NCI-H1048 (cell line): ENCODE results near the gene ZSCAN1.

Source experiments
- DNase-seq: peaks from one replicate; lab custom pipeline; 2025; lab: John Stamatoyannopoulos, UW

ZSCAN1 gene

GRCh38 chr19:58040751-58041525 lies 7.1 kb downstream of the ZSCAN1 start:
- no peak for DNase-seq

- no peak for DNase-seq
Measured at GRCh38 chr19:58042495-58043340, 8.9 kb downstream of the ZSCAN1 start.

- DNase-seq = no peak
Measured at GRCh38 chr19:58044391-58044790, 10.6 kb downstream of the ZSCAN1 start.

- DNase-seq = no peak
Measured at GRCh38 chr19:58044886-58045285, 11.1 kb downstream of the ZSCAN1 start.

- DNase-seq = no peak
Measured at GRCh38 chr19:58045411-58046050, 11.7 kb downstream of the ZSCAN1 start.

GRCh38 chr19:58046856-58047255 lies 13.0 kb downstream of the ZSCAN1 start:
- no peak for DNase-seq

GRCh38 chr19:58047672-58048071 lies 13.8 kb downstream of the ZSCAN1 start:
- no peak for DNase-seq

- DNase-seq = no peak
Measured at GRCh38 chr19:58052256-58052655, 18.4 kb downstream of the ZSCAN1 start.

GRCh38 chr19:58053480-58054156 lies 19.8 kb downstream of the ZSCAN1 start:
- no peak for DNase-seq

GRCh38 chr19:58054901-58055874 lies 21.4 kb downstream of the ZSCAN1 start:
- no peak for DNase-seq

GRCh38 chr19:58056261-58056660 lies 22.4 kb downstream of the ZSCAN1 start:
- no peak for DNase-seq

GRCh38 chr19:58056861-58057260 lies 23.0 kb downstream of the ZSCAN1 start:
- DNase-seq = no peak

- DNase-seq = no peak
Measured at GRCh38 chr19:58058467-58058866, 24.6 kb downstream of the ZSCAN1 start.

- DNase-seq = no peak
Measured at GRCh38 chr19:58059003-58059670, 25.3 kb downstream of the ZSCAN1 start, which contains the start of gene ZNF135. Gene ZNF135 (plus strand): TSS chr19:58059282. CDS start chr19:58060003, 721 bp downstream.

GRCh38 chr19:58059671-58060078 lies 25.9 kb downstream of the ZSCAN1 start:
- no peak for DNase-seq

GRCh38 chr19:58060231-58060630 lies 26.4 kb downstream of the ZSCAN1 start:
- DNase-seq = no peak

- DNase-seq = no peak
Measured at GRCh38 chr19:58063712-58064111, 29.9 kb downstream of the ZSCAN1 start.

- no peak for DNase-seq
Measured at GRCh38 chr19:58067240-58067912, 33.6 kb downstream of the ZSCAN1 start.

GRCh38 chr19:58079792-58080191 lies 46.0 kb downstream of the ZSCAN1 start:
- no peak for DNase-seq

GRCh38 chr19:58083021-58083420 lies 49.2 kb downstream of the ZSCAN1 start:
- no peak for DNase-seq
